Kidney (tissue), 14 donors: ENCODE data around the gene TENM4. TPM values are rescaled to one million over a fixed set of nuclear protein-coding genes. Genes with fewer than 3 reads are reported as not detected.
A peak's percentile ranks its signal among the peaks of the same experiment; 100 is the strongest.

Experiments
- DNase-seq, 5 donors: peaks; one replicate each; pipeline ENCODE4 v3.0.0-alpha.2; 2013 to 2020
- FAIRE-seq: peaks from 2 replicates; lab custom pipeline; 2012; peaks lifted over from hg19 to GRCh38; lab: Jason Lieb, UNC
- H3K27ac ChIP-seq, 2 donors: one replicate each; pipeline ENCODE4 v1.7.0; 2013; ENCODE audit warnings: low read depth in 2 of 2, low read length in 2 of 2, inconsistent platforms in 1 of 2
- H3K27me3 ChIP-seq: one replicate; pipeline ENCODE4 v1.7.1; 2013; ENCODE audit warnings: low read length, inconsistent platforms; ENCODE audit not compliant: control insufficient read depth, insufficient read depth
- H3K36me3 ChIP-seq, 3 donors: one replicate each; pipeline versions ENCODE4 v1.7.0 to v1.7.1; 2013; ENCODE audit warnings: low read length in 3 of 3, control low read depth in 1 of 3, inconsistent platforms in 1 of 3; ENCODE audit not compliant: insufficient read depth in 3 of 3, control insufficient read depth in 2 of 3
- H3K4me1 ChIP-seq, 3 donors: one replicate each; pipeline versions ENCODE4 v1.7.0 to v1.7.1; 2013; ENCODE audit warnings: low read length in 3 of 3, inconsistent platforms in 1 of 3, low read depth in 1 of 3; ENCODE audit not compliant: control insufficient read depth in 2 of 3, insufficient read depth in 2 of 3
- H3K4me3 ChIP-seq, 3 donors: one replicate each; pipeline versions ENCODE4 v1.7.0 to v1.8.1; 2013; ENCODE audit warnings: low read length in 3 of 3, control low read depth in 1 of 3, inconsistent platforms in 1 of 3
- H3K9ac ChIP-seq, 3 donors: one replicate each; pipeline versions ENCODE4 v1.7.0 to v1.7.1; 2013; ENCODE audit warnings: low read length in 3 of 3, control low read depth in 1 of 3, inconsistent platforms in 1 of 3
- H3K9me3 ChIP-seq, 3 donors: one replicate each; pipeline versions ENCODE4 v1.7.0 to v1.7.1; 2013; ENCODE audit warnings: low read length in 3 of 3, control low read depth in 1 of 3, inconsistent platforms in 1 of 3; ENCODE audit not compliant: control insufficient read depth in 2 of 3, insufficient read depth in 1 of 3
- intact Hi-C: fragments of 100-400 bp; cut with DNase I; formaldehyde crosslinking; loops from one replicate; pipeline ENCODE4 v1.11.1; 2022
- polyA plus RNA-seq: library from polyadenylated mRNA; stranded (reverse); fragments of 350-450 nt; fragmentation: Illumina TruSeq; extraction: RNeasy Lipid Tissue Mini Kit (QIAGEN cat#74804); gene quantifications from one replicate; pipeline ENCODE4 v1.2.3, GENCODE V29; 2014; ENCODE audit warnings: low read depth, low replicate concordance; ENCODE audit not compliant: insufficient read depth
- total RNA-seq: library from RNA; stranded (reverse); fragmentation: NEBNext Ultra II Directional; extraction: Animal tissue kit (Norgen Biotek cat#: 25700); gene quantifications from one replicate; pipeline ENCODE4 v1.2.1, GENCODE V29; 2021
- TF ChIP-seq, protein P1 (sequence below): IDR thresholded peaks from 3 replicates; pipeline ENCODE4 v1.5.1; 2012; ENCODE audit warnings: mild to moderate bottlenecking, moderate library complexity, borderline replicate concordance; ENCODE audit not compliant: insufficient read depth; ENCODE audit errors: extremely low read depth
- donor health status: control.
- donor health status: control.
- donor health status: control.
- donor health status: control.
- donor health status: control.
- donor health status: DM: yes; HTN: yes; CAD: no.
- donor health status: Normal renal cell carcinoma (clear cell type).

TENM4 gene
- total and polyA plus RNA-seq, 2 donors from 2014 or later, result 0.34 to 31.0 TPM

DNA sequence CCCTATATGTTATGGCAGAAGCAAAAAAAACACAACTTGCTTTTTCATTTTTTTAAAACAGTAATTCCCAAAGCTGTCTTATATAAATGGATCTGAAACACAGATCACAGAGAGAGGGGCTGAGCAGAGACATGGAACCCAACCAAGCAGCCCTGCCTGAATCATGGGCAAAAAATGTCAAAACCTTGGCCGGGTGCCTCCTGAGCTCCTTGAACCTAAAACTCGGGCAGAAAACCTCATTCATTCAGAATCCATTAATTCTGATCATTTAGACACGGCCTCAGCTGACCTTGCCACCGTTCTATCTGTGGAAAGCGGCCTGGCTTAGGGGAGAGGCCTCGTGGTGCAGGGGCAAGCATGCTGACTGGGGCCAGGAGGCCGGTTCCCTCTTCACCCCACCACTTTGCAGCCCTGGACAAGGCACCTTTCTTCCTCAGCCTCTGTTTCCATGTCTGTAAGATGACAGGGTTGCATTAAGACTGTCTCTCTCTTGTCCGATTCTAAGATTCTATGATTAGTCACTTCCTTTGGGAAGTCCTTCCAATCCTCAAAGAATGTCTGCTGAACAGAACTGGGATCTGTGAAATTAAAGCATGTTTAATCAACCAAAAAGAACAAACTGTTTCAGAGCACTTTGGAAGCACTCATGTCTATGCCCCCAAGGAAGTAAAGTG is 26.0 kb downstream of the TENM4 start:
- FAIRE-seq (no peak), DNase-seq (peak in 1 of 5 donors; percentile 51)
- Histone ChIP-seq H3K27me3 (no peaks in the 10 kb centered on the region), H3K4me1 (peaks cover 2 to 17% (median 9%) of the 10 kb centered on the region in 3 donors), H3K4me3 (no peak overlapping the region), H3K9me3 (peaks cover 0 to 6% (median 0%) of the 10 kb centered on the region in 3 donors), H3K36me3 (no peaks in the 10 kb centered on the region), H3K27ac (peak overlapping the region; percentile 57 to 58), H3K9ac (no peak overlapping the region)
- TF ChIP-seq, protein P1, sequence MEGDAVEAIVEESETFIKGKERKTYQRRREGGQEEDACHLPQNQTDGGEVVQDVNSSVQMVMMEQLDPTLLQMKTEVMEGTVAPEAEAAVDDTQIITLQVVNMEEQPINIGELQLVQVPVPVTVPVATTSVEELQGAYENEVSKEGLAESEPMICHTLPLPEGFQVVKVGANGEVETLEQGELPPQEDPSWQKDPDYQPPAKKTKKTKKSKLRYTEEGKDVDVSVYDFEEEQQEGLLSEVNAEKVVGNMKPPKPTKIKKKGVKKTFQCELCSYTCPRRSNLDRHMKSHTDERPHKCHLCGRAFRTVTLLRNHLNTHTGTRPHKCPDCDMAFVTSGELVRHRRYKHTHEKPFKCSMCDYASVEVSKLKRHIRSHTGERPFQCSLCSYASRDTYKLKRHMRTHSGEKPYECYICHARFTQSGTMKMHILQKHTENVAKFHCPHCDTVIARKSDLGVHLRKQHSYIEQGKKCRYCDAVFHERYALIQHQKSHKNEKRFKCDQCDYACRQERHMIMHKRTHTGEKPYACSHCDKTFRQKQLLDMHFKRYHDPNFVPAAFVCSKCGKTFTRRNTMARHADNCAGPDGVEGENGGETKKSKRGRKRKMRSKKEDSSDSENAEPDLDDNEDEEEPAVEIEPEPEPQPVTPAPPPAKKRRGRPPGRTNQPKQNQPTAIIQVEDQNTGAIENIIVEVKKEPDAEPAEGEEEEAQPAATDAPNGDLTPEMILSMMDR, result no peak
- intact Hi-C loops, result no loop called here

DNA sequence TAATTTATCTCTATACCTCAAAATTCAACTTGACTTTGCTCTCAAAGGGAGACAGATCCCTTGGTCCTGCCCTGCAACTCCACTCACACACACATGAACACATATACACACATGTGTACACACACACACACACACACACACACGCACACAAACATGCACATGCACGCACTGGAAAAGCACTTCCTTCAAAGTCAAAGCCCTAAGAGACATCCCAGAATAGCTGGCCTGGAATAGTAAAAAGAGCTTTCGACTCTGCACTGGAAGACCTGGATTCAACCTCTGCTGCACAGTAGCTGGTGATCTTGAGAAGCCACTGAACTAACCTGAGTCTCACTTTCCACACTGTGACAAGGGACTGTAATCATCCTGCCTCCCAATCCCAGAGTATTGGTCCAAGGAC is 26.8 kb downstream of the TENM4 start:
- Histone ChIP-seq H3K4me3 (no peak overlapping the region), H3K36me3 (no peaks in the 10 kb centered on the region), H3K27me3 (no peaks in the 10 kb centered on the region), H3K9ac (no peak overlapping the region), H3K9me3 (peaks cover 0 to 6% (median 0%) of the 10 kb centered on the region in 3 donors), H3K27ac (peak overlapping the region in 1 of 2 donors; percentile 57), H3K4me1 (peaks cover 2 to 17% (median 9%) of the 10 kb centered on the region in 3 donors)
- intact Hi-C loops, result no loop called here
- TF ChIP-seq, protein P1, result no peak
- FAIRE-seq (no peak), DNase-seq (no peak)

DNA sequence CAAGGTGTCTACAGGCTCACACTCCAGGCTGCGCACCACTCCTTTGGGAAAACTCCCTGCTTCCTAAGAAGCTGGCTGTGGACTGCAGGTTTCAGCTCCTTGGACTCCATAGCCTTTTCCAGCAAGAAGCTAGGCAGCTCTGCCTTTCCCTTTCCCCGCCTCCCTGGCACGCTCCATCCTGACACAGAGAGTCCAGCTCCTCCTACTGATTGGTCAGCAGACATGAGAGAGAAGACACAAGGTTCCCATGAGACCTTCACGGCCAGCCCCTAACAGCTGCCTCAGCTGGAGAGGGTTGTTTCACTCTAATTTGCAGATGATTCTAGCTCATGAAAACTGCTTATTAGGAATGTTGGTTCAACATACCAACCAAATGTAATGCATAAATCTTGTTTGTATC is 27.6 kb downstream of the TENM4 start:
- TF ChIP-seq, protein P1, result no peak
- Histone ChIP-seq H3K27ac (no peak overlapping the region), H3K36me3 (no peaks in the 10 kb centered on the region), H3K27me3 (no peaks in the 10 kb centered on the region), H3K9ac (no peak overlapping the region), H3K9me3 (peaks cover 0 to 6% (median 0%) of the 10 kb centered on the region in 3 donors), H3K4me3 (no peak overlapping the region), H3K4me1 (peaks cover 2 to 17% (median 9%) of the 10 kb centered on the region in 3 donors)
- DNase-seq, result peak; percentile 79 to 96 (median 86)
- FAIRE-seq, result no peak
- intact Hi-C loops, result no loop called here
